A673 (cell line): ENCODE results near the gene GYS1.

Experiments used
- CTCF ChIP-seq: fragments of 300-800, 200-600 bp; sonication (generic); conservative IDR thresholded peaks from 2 replicates; pipeline ENCODE4 v1.5.1; 2017; ENCODE audit warnings: low read depth, mild to moderate bottlenecking, antibody characterized with exemption, low read length, moderate library complexity, mixed read lengths
- EZH2 ChIP-seq: fragments of 200-600 bp; sonication (generic); IDR thresholded peaks from 2 replicates; pipeline ENCODE4 v1.6.1; 2017; ENCODE audit warnings: borderline replicate concordance, low read depth, mild to moderate bottlenecking, mixed read lengths, antibody characterized with exemption, low read length; ENCODE audit not compliant: poor library complexity, severe bottlenecking

GRCh38 chr19:48950830-48951519 lies 42.1 kb downstream of the GYS1 start:
- no peak for TF ChIP-seq CTCF
- TF ChIP-seq EZH2 = no peak
